PFSK-1 (cell line): Measurements from ENCODE around the gene NR3C1.

Source experiments
- FOXP2 ChIP-seq: optimal IDR thresholded peaks from 2 replicates; pipeline ENCODE3; 2011; ENCODE audit warnings: borderline replicate concordance, control low read depth, inconsistent platforms; ENCODE audit not compliant: insufficient read depth; ENCODE audit errors: extremely low read length, extremely low read depth
- POLR2AphosphoS5 ChIP-seq: IDR thresholded peaks from 2 replicates; pipeline ENCODE4 v1.6.1; 2012; ENCODE audit warnings: low read depth, mild to moderate bottlenecking, control low read depth, low read length, moderate library complexity
- SIN3A ChIP-seq: IDR thresholded peaks from 2 replicates; pipeline ENCODE4 v1.6.1; 2012; ENCODE audit warnings: mild to moderate bottlenecking, low read length, moderate library complexity, borderline replicate concordance; ENCODE audit not compliant: insufficient read depth
- TAF1 ChIP-seq: IDR thresholded peaks from 2 replicates; pipeline ENCODE4 v1.6.1; 2012; ENCODE audit warnings: low read length, control low read depth, borderline replicate concordance; ENCODE audit not compliant: insufficient read depth
- TF ChIP-seq, protein P1 (sequence below), 2 experiments: IDR thresholded peaks; 2 replicates each; pipeline versions ENCODE4 v1.6.1 to v1.8.0; 2011 to 2012; ENCODE audit warnings: low read depth in 2 of 2, low read length in 2 of 2, control low read depth in 1 of 2, inconsistent platforms in 1 of 2, mild to moderate bottlenecking in 1 of 2, moderate library complexity in 1 of 2; ENCODE audit not compliant: insufficient read depth in 1 of 2

NR3C1 gene

DNA sequence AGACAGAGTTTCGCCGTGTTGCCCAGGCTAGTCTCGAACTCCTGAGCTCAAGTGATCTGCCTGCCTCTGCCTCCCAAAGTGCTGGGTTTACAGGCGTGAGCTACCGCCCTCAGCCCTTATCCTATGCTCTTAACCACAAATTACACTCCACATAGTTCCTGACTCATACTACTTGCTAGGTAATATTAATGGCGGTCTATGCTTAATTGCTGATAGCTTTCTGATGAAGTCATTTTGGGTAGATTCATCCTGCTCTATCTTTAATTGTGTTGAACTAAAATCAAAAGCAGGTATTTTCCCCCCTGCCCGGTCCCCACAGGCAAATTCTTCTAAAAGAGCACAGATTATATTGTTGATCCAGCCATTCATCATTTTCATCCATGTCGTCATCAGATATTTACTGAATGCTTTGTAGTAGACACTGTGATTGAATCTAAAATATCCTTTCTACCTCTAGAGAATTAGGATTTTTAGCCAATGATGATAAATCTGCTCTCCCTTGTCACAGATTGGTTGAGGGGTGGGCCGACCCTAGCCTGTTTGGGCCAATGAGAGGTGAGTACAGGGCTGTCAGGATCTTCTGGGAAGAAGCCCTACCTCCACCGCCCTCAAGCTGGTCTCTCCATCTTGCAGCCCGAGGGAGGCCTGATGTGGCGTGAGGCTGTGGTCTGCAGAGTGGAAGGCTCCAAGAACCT lies 144.8 kb downstream of the NR3C1 start:
- no peak for TF ChIP-seq TAF1
- TF ChIP-seq SIN3A = no peak
- TF ChIP-seq FOXP2 = no peak
- no peak for TF ChIP-seq POLR2AphosphoS5
- TF ChIP-seq, protein P1, sequence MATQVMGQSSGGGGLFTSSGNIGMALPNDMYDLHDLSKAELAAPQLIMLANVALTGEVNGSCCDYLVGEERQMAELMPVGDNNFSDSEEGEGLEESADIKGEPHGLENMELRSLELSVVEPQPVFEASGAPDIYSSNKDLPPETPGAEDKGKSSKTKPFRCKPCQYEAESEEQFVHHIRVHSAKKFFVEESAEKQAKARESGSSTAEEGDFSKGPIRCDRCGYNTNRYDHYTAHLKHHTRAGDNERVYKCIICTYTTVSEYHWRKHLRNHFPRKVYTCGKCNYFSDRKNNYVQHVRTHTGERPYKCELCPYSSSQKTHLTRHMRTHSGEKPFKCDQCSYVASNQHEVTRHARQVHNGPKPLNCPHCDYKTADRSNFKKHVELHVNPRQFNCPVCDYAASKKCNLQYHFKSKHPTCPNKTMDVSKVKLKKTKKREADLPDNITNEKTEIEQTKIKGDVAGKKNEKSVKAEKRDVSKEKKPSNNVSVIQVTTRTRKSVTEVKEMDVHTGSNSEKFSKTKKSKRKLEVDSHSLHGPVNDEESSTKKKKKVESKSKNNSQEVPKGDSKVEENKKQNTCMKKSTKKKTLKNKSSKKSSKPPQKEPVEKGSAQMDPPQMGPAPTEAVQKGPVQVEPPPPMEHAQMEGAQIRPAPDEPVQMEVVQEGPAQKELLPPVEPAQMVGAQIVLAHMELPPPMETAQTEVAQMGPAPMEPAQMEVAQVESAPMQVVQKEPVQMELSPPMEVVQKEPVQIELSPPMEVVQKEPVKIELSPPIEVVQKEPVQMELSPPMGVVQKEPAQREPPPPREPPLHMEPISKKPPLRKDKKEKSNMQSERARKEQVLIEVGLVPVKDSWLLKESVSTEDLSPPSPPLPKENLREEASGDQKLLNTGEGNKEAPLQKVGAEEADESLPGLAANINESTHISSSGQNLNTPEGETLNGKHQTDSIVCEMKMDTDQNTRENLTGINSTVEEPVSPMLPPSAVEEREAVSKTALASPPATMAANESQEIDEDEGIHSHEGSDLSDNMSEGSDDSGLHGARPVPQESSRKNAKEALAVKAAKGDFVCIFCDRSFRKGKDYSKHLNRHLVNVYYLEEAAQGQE (IDR thresholded peaks at IDR 0.05; ENCODE audit: insufficient read depth in 1 of 2, low read depth in 2 of 2, low read length in 2 of 2) = no peak

DNA sequence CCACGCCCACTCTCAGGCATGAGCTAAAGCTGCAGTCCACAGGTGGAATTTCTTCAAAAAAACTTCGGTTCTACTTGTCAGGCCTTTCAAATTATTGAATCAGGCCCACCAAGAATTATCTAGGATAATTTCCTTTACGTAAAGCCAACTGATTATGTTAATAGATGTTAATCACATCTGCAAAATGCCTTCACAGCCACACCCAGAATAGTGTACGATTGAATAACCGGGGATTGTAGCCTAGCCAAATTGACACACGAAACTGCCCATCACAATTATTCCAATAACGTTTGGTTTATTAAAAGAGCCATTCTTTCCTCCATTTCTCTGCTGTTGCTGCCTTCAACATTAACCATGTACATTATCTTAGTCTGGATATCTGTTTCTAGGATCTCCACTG lies 148.7 kb downstream of the NR3C1 start:
- no peak for TF ChIP-seq SIN3A
- TF ChIP-seq POLR2AphosphoS5 = no peak
- TF ChIP-seq, protein P1 (IDR thresholded peaks at IDR 0.05; ENCODE audit: insufficient read depth in 1 of 2, low read depth in 2 of 2, low read length in 2 of 2) = no peak
- TF ChIP-seq FOXP2 = no peak
- TF ChIP-seq TAF1 = no peak

DNA sequence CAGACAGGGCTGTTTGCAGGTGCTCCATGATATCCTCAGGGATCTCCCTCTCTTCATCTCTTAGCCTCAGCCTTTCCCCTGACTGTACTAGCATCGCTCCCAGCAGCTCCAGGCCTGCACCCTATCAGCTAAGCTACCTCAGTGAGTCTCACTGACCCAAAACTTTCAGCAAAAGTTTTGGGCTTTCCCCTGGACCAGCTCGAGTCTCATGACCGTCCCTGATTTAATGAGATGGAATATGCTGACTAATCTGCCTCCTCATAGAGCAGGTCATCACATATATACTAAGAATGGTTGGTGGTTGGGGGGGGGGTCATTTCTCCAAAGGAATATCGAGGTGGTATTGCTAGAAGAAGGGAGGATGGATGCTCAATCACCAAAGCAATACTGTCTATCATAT lies 151.5 kb downstream of the NR3C1 start:
- TF ChIP-seq, protein P1 (IDR thresholded peaks at IDR 0.05; ENCODE audit: insufficient read depth in 1 of 2, low read depth in 2 of 2, low read length in 2 of 2) = no peak
- no peak for TF ChIP-seq SIN3A
- no peak for TF ChIP-seq POLR2AphosphoS5
- TF ChIP-seq TAF1 = no peak
- TF ChIP-seq FOXP2 = no peak

DNA sequence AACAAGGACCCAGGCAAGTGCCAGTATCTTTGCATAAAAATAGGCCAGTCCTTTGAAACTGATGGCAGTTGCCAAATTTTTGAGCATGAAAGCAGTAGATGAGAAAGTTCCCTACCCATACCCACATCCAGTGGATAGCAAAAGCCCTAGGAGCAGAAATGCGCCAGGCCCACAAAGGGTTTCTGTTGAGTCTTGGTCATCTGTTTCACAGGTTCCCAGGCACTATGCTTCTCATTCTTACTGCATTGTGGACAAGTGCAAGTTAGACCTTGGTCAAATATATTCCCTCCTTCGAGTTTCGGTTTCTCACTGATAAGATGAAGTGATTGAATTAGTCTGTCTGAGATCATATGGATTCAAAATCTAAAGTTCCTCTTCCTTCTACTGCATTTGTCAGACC lies 152.3 kb downstream of the NR3C1 start:
- TF ChIP-seq TAF1 (no peak), FOXP2 (no peak), POLR2AphosphoS5 (no peak), SIN3A (no peak)
- TF ChIP-seq, protein P1 (IDR thresholded peaks at IDR 0.05; ENCODE audit: insufficient read depth in 1 of 2, low read depth in 2 of 2, low read length in 2 of 2) = no peak

DNA sequence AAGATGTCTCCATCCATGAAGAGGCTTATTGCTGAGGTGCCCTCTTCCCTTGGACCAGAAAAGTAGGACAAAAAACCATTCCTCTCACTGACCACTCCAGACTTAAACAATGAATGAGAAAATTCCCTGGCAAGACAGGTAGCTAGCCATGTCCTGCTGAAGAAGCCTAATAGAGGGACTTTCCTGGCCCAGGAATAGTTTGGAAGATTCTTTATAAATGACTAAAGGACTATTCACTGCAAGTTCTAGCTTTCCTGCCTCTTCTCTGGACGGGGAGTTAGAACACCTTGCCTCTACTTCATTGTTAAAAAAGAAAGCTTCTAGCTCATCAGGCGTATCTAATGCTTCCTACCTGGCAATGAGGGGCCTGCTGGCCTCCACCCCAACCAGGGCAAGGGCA lies 153.6 kb downstream of the NR3C1 start:
- TF ChIP-seq SIN3A (no peak), POLR2AphosphoS5 (no peak), FOXP2 (no peak), TAF1 (no peak)
- TF ChIP-seq, protein P1 (IDR thresholded peaks at IDR 0.05; ENCODE audit: insufficient read depth in 1 of 2, low read depth in 2 of 2, low read length in 2 of 2) = no peak
